Measurements from ENCODE around the gene MAPK8.

The MAPK8 gene

DNA sequence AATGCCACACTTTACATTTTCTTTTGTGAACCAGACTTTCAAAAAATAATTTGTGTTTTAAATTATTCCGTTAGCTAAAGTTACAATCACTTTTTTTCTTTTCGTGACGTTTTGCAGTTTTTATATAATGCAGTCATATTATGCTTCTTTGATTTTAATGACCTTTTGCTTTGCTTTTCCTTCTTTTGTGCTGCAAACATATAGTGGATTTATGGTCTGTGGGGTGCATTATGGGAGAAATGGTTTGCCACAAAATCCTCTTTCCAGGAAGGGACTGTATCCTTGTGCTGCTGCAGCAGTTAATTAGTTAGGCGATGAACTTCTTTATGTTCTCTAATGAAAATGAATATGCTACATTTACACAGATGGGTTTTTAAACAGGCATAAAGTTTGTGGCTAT, 117.4 kb downstream of the MAPK8 start:
- no peak for DNase-seq

DNA sequence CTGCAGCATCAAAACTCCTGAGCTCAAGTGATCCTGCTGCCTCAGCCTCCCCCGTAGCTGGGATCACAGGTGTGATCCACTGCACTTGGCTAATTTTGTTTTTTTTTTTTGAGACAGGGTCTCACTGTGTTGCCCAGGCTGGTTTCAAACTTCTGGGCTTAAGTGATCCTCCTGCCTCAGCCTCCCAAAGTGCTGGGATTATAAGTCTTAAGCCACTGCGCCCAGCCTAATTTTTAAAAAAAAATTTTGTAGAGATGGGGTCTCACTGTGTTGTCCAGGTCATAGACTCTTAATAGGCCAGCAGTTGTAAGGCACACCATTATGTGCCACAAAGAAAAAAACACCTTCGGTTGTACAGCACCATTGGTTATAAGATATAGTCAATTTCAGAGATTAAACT, 122.4 kb downstream of the MAPK8 start:
- DNase-seq: no peak

DNA sequence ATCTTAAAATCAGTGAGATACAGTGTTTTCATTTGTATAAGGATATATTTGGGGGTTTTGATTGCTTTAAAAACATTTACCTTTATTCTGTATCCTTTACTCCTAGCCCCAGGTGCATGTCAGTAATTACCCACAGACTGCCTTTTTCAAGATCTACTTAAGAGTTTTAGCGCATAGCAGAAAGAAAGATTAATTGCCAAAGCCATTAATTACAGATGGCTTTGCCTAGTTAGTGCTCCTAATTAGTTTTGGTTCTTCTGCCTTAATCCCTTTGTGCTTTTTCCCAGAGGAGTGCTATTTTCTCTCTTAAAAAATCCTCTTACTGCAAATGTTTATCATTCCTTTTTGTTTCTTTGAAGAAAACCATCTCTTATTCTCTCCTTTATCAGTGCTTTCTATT, 122.8 kb downstream of the MAPK8 start:
- DNase-seq: no peak

DNA sequence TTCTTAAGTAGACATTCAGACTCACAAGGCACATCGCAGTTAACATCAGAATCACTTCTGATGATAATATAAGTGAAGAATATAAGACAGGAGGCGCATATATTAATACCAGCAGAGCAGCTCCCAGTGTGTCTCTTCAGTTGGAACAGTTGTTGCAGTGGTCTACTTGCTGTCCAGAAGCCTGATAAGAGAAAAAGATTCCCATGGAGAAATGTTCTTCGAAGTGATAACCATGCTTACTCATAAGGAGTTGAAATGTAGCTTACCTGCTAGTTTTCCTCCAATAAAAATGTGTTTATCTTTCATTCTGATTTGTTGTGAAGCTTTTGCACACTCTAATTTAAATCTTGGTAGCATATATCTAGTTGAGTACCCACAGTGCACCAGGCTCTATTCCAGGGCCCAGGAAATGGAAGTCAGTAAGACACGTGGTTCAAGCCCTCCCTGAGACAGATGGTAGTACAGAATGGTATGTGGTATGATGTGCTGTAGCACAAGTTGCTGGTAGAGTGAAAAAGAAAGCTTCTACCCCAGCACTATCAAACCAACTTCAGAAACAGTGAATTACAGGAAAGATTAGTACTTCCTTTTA, 124.0 kb downstream of the MAPK8 start:
- DNase-seq: no peak

DNA sequence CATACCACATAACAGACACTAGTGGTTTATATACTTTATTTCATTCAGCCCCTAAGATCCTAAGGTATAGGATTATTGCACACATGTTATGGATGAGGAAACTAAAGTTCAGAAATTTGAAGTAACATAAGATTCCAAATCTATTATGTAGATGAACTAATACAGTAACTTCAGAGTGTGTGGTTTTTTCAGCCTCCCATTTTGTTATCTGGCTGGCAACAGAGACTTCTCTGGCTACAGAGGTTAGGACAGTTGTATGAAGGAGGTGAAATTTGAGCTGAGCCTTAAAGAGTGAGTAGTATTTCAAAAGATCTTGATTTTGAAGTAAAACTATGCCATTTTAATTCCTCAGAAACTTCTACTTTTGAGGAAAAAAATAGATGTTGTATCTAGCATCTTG, 125.4 kb downstream of the MAPK8 start:
- no peak for DNase-seq

DNA sequence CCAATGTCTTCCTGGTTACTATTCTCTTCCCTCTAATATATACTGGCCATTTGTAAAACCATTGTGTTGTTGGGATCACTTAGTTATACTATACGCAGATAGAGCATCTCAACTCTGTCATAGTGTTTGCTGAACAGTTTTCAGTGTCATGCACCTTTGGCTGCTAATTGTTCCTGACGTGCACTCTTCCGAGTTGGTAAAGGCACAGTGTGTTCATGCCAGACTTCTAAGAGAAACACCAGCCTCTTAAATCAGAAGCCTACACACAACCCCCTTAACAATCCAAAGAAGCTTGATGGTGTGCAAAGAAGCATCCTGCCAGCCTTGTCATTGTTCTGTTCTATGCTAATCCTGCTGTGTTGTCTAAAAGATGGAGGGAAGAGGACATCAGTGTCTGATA, 131.1 kb downstream of the MAPK8 start:
- DNase-seq: no peak

DNA sequence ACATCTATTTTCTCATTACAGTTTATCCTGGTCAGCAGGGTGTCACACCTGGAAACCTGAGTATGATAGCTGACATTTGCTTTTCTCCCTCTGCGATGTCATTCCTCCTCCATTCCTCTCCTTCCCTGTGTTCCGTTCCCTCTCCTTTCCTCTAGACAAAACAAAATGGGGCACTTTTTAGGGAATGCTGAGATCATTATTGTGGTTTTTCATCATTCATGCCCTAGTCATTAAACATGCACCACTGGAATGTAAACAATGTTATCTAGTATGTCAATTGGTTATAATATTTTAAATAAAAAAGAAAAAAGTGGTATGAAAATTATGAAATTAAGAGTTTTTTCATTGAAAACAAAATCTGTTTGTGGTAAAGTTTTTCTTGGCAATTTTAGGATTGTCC, 132.6 kb downstream of the MAPK8 start:
- DNase-seq: no peak

DNA sequence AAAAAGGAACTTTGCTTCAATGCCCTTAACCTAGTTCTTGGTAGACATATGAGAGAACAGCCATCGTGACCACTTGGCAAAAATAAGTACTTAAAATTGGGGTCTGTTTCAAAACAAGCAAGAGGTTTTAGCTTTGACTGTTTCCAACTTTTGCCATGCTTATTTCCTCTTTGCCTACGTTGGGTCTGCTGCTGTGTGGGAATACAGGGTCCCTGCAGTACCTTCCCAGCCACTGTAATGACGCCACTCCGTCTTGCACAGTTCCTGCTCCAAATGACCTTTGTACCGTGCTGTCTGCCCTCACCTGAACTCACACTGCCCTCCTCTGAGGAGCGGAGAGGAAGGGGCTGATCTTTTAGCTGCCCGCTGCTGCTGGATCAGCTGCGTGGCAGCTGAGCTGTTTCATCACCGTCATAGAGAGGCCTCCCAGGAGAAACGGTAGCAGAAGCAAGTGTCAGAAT, 133.1 kb downstream of the MAPK8 start:
- DNase-seq: no peak

DNA sequence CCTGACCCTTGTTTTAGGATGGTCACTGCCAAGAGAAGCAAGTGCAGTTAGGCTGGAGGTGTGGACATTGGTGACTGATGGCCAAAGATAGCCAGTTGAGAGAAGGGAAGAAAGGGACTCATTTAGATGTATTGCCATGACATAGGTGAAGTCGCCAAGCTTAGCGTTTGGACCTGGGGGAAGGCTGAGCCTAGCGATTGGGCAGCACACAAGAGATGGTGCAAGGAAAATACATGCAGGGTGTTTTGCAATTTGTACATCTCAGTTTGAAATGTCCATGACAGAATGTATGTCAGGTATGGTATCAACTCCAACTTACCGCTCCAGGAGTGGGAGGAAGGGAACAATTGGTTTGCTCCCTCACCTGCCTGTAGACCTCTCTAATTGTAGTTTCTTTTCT, 134.3 kb downstream of the MAPK8 start:
- no peak for DNase-seq

DNA sequence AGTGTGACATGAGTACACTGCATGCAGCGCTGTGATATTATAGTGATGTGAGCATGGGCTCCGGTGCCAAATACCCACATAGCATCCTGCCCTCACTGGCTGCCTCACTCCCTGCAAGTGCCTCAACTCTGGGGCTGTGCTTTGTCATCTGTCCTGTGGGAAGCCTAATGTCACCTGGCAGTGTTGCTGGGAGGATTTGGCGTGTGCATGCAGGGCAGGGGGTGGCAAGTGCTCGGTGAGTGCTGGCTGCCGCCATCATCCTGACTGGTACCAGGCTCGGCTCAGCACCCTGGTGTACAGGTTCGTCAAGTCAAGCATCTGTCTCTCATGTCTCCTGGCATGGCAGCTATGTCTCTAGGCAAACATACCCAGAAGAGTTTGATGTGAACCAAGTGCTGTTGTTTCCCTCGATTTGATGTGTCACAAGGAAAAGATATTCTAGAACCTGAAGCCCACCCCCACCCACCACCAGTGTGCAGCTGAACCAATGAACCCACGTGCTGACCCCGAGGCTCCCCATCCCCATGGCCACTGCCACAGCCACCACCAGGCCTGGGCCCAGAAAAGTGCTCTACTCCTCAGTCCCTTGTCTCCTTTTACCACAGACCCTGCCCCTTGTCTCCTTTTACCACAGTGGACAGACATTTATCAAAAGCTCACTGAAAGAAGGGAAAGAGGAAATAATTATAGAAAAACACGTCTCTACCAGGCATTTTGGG, 135.8 kb downstream of the MAPK8 start:
- no peak for DNase-seq

DNA sequence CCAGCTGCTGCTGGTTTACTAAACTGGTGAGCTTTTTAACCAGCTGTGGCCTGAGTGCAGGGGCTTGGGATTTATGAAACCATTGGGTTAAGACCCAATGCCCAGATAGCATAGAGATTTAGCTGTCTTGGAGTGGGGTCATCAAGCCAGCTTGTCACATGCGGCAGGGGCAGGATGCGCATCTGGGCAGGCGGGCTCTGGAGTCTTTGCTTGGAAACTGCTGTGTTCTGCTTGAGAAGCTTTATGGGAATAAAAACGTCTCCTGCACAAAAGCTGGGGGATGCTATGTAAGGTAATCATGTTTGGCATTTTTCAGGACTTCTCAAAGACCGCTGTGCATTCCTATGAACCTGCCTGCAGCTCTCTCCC, 136.3 kb downstream of the MAPK8 start:
- no peak for DNase-seq

DNA sequence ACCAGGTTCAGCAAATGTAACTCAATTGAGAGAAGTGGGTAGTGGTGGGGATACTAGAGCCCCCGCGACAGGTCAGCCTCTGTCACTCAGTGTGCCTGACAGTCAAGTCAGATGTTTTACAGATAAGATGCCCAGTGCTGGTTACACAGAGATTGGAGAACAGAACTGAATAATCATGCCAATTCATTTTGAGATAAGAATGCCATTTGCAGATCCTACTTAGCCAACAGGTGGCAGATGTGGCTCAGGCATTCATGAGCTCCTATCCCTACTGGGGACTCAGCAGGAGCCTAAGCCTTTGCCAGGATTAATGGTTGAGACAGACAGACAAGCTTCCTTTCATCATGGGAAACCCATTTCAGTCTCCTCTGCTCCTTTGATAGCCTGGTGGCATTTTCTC, 137.8 kb downstream of the MAPK8 start:
- DNase-seq: no peak

DNA sequence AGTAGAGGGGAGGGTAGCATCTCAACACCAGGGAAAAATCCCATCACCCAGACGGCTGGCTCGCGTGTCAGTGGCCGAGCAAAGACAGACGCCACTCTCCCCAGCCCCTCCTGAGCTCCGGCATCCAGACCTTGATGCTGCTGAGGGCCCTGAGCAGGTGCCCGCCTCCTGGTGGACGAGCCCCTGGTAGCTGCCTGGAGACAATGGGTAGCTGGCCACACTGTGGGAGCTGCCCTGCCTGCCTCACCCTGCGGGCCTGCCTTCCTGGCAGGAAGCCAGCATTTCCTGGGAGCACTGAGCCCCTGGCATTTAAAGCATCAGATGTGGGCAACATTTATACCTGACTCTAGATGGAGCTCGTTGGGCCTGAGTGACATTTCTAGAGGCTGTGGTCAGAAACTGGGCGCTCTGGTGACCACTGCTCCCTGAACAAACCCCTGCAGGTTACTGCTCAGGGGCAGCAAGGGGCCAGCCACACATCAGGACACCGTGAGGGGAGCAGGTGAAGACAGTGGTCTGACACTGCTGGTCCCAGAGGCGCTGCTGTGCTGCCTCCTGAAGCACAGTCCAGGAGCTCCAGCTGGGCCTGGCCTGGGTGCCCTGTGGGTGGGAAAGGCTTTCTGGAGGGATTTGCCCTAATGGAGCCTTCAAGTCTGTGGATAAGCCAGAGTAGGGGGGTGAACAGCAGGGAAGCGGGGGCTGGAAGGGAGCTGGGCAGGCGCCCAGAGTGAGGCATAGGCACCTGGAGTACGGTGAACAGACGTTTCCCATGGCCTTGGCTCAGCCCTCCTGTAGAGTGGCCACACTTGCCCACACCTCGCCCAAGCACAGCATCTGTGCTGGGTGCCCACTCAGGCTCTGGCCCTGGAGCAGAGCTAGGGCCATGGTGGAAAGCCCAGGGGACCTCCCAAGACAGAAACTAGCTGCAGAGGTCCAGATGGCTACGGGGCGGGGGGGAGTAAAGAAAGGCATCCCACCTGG, 138.7 kb downstream of the MAPK8 start:
- DNase-seq: no peak

DNA sequence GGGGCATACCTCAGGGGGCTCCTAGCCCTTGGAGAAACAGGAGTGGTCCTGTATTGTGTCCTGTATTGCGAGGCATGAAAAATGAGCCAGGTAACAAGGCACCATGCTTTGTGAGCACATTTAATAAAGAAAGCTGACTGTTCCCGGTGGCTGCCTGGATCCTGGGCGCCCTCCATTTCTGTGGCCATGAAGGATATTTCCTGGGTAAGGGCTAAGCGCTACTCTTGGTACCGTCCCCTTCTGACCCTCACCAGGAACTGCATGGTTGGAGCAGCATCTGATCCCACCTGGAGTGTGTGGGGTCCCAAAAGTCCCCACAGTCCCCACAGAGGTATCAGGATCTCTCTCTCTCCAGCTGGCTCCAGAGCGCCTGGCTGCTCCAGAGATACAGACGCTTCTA, 139.5 kb downstream of the MAPK8 start:
- no peak for DNase-seq

DNA sequence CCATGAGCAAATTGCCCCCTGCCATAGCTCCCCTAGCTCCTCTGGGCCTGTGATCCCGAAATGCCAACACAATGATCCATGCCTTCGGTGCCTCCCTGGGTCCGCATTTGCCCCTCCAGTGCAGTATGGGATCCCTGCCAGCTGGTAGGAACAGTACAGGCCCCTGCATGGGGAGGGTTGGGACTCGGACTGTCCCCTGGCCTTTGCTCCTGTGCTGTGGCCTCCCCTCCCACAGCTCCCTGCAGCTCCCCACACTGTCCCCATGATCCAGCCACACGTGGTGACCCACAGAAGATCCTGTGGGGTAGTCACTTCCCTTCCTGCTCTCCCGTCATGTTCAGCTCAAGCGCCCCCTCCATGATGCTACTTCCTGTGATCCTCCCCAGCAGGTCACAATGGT, 140.3 kb downstream of the MAPK8 start:
- DNase-seq: no peak

DNA sequence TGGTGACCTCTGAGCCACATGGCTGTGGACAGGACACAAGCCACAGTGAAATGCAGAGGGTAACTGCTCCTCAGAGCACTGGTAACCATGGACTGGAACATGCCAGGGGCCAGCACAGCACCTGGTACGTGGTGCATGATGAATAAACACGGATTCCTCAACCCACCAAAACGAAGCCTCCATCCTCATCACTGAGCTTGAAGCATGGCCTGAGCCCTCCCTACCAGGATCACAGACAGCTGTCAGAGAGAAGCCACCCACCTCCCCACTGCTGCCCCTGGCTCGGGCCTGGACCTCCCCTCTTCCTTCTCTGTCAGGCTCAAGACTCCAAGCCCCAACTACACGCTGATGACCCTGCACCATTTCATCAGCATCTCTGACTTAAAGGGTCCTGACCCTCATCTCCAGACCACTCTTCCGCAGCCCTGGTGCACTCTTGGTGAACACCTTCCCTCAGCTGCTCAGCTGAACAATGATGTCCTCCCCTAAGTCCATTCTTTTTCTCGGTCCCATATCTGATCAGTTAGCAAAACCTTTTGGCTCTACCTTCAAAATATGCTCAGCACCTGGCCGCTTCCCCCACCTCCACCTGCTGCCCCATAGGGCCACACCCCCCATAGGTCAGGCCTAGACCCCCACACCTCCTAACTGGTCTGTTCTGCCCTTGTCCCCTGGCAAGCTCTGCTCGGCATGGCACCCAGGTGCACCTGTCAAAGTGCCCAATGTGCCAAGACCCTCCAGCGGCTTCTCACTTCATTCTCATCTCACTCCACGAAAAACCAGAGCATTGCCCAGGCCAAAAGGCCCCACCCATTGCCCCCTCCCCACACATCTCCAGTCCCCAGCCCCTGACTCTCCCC, 141.1 kb downstream of the MAPK8 start:
- DNase-seq: no peak

DNA sequence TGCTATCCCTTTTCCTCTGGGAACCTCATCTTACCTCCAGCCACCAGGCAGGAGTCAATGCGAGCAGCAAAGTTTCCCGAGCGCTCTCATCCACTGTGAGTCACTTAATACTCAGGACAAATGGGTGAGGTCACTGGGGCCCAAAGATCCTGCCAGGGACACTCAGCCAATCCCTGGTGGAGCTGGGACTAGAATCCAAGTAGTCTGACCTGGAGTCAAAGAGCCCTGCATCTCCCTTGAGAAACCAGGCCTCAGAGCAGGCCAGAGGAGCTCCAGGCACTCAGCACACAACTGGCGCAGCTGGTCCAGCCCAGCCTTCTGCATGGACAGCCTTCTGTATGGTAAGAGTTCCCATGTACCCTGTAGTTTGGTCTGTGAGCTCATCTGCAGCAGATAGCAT, 142.3 kb downstream of the MAPK8 start:
- no peak for DNase-seq

DNA sequence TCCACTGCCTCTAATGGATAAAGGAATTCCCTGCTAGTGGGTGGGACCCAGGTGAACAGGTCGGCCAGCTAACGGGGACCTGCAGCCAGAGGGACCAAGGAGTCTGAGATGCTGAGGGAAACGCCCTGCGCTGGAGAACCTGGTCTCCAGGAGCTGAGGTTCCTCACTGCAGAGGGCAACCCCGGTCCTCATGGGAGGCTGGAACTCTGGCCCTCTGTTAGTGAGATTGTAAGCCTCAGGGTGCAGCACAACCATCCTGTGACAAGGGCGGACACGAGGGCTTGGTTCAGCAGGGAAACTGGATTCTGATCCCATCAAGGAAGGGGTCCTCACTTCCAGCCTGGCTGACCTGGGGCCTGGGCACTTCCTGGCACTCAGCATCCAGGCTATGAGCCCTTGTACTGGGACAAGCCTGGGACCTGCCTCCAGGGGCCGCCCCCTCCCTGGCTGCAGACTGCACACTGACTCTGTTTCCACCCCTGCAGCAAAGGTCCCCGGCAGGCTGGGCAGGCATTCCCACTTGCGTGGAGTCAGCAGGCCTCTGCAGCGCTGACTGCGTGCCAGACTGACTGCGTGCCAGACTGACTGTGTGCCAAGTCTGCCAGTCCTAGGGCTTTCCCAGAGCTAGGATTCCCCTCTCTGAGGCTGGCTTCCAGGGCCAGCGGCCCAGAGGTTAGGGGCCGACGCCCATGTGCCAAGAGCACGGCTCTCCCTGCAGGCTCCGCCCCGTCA, 143.2 kb downstream of the MAPK8 start:
- DNase-seq: no peak

DNA sequence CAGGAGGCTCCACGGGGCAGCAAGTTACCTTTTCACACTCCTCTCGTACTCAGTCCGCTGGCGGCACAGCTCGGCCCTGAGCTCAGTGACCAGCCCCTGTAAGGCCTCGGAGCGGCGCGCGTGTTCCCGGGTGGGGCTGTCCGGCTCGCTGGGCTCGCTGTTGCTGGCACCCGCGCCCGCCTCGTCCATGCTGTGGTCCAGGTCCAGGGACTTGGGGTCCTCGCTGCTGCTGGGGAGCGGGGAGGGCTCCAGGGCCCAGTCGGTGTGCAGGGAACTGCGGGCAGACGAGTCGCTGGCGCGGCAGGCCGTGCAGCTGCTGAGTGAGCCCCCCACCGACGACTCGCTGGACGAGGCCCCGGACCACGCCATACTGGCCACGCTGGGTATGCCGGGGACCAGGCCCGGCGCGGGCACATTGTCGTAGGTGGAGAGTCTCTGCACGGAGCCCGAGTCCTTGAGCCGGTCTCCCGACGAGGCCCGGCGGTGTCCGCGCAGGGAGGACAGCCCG, 143.8 kb downstream of the MAPK8 start:
- no peak for DNase-seq

DNA sequence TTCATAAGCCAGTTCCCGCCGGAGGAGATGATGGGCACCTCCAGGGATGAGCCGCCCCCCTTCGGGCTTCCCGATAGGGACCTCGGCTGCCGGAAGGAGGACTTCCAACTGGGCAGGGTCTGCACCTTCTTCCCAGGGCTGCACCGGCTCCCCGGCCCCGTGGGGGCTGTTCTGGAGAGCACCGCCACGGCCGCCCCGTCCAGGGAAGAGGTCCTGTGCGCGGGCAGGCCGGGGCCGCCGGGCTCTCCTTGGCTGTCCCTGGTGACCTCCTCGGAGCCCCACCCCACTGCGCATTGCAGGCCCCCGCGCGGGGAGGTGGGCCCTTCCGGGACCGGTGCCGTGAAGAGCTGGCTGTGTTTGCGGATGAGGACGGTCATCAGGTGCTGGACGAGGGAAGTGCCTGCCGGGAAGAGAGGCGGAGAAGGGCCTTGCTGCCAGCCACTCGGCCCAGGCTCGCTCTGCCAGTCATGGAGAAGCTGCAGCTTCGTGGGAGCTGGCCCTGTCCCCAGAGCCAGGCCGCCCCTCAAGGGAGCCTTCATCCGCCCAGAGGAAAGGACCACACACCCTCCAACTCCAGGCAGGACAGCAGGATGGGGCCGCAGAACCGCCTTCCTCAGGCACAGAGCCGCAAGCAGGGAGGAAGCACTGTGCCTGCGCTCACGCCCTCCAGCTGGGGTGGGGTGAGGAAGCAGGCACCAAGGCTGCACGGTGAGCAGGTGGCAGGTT, 144.4 kb downstream of the MAPK8 start:
- no peak for DNase-seq
